Measurements from ENCODE around the gene KIAA0825. TPM values are rescaled to one million over a fixed set of nuclear protein-coding genes. Genes with fewer than 3 reads are reported as not detected.

KIAA0825 gene
- total and polyA plus RNA-seq, 12 donors: 0.34 to 11.5 (median 3.1) TPM

GRCh38 chr5:94471521-94471920, 146.9 kb downstream of the KIAA0825 start:
- intact Hi-C loops (cut with DNase I): no loop called here
- TF ChIP-seq CTCF (IDR thresholded peaks at IDR 0.05) (no peak), POLR2A (IDR thresholded peaks at IDR 0.05) (no peak)
- Histone ChIP-seq H3K4me1 (replicated peaks in 1 of 2) (no peaks in the 10 kb centered on the region), H3K27ac (no peak overlapping the region), H3K9me3 (replicated peaks in 1 of 3) (no peaks in the 10 kb centered on the region), H3K36me3 (replicated peaks in 1 of 2) (no peaks in the 10 kb centered on the region), H3K27me3 (no peaks in the 10 kb centered on the region), H3K4me3 (no peak overlapping the region)
- 86 to 87% (median 87%) methylated on average over 3 of the region's 3 CpGs for WGBS, 4 donors
- DNase-seq: no peak

GRCh38 chr5:94470802-94471201, 147.6 kb downstream of the KIAA0825 start:
- H3K27me3 ChIP-seq: no peaks in the 10 kb centered on the region
- TF ChIP-seq CTCF (IDR thresholded peaks at IDR 0.05) (no peak), POLR2A (IDR thresholded peaks at IDR 0.05) (no peak)
- intact Hi-C loops (cut with DNase I): no loop called here
- H3K4me3 ChIP-seq: no peak overlapping the region
- no peaks in the 10 kb centered on the region for H3K4me1 ChIP-seq (replicated peaks in 1 of 2)
- WGBS, 4 donors: 83 to 92% (median 87%) methylated on average over 6 of the region's 6 CpGs
- DNase-seq: no peak
- H3K27ac ChIP-seq: no peak overlapping the region
- no peaks in the 10 kb centered on the region for H3K9me3 ChIP-seq (replicated peaks in 1 of 3)
- no peaks in the 10 kb centered on the region for H3K36me3 ChIP-seq (replicated peaks in 1 of 2)

- H3K4me1 ChIP-seq (replicated peaks in 1 of 2): no peaks in the 10 kb centered on the region
- H3K9me3 ChIP-seq (replicated peaks in 1 of 3): no peaks in the 10 kb centered on the region
- H3K27ac ChIP-seq: no peak overlapping the region
- TF ChIP-seq POLR2A (IDR thresholded peaks at IDR 0.05) (no peak), CTCF (IDR thresholded peaks at IDR 0.05) (no peak)
- H3K36me3 ChIP-seq (replicated peaks in 1 of 2): no peaks in the 10 kb centered on the region
- intact Hi-C loops (cut with DNase I): no loop called here
- DNase-seq: no peak
- H3K27me3 ChIP-seq: no peaks in the 10 kb centered on the region
- H3K4me3 ChIP-seq: no peak overlapping the region
- 64 to 71% (median 69%) methylated on average over 5 of the region's 5 CpGs for WGBS, 4 donors
Observed at GRCh38 chr5:94469894-94470329, 148.5 kb downstream of the KIAA0825 start.

- Histone ChIP-seq H3K4me3 (no peak overlapping the region), H3K9me3 (replicated peaks in 1 of 3) (no peaks in the 10 kb centered on the region), H3K27me3 (no peaks in the 10 kb centered on the region), H3K4me1 (replicated peaks in 1 of 2) (no peaks in the 10 kb centered on the region), H3K27ac (no peak overlapping the region), H3K36me3 (replicated peaks in 1 of 2) (no peaks in the 10 kb centered on the region)
- WGBS, 4 donors: 91 to 97% (median 94%) methylated on average over 5 of the region's 5 CpGs
- no peak for DNase-seq
- intact Hi-C loops (cut with DNase I): no loop called here
- TF ChIP-seq POLR2A (IDR thresholded peaks at IDR 0.05) (no peak), CTCF (IDR thresholded peaks at IDR 0.05) (no peak)
Observed at GRCh38 chr5:94467954-94468930, 150.2 kb downstream of the KIAA0825 start.

Data from adrenal gland (tissue), 12 donors.